H9 (cell line): ENCODE data around the gene DMXL1. TPM values are rescaled to one million over a fixed set of nuclear protein-coding genes. Genes with fewer than 3 reads are reported as not detected.

Experiments
- DNase-seq: peaks from one replicate; pipeline ENCODE4 v3.0.0-alpha.2; 2017
- H2AFZ ChIP-seq: one replicate; pipeline ENCODE4 v1.6.1; 2013; ENCODE audit warnings: mild to moderate bottlenecking, low read length, control low read depth, moderate library complexity
- H2AK5ac ChIP-seq: 2 replicates; pipeline ENCODE4 v1.6.1; 2013; ENCODE audit warnings: low read length, control low read depth, mixed read lengths; ENCODE audit not compliant: insufficient read length
- H2BK120ac ChIP-seq: one replicate; pipeline ENCODE4 v1.6.1; 2013; ENCODE audit warnings: low read depth, mild to moderate bottlenecking, low read length, control low read depth, inconsistent platforms; ENCODE audit not compliant: poor library complexity, severe bottlenecking
- H2BK12ac ChIP-seq: 2 replicates; pipeline ENCODE4 v1.6.1; 2013; ENCODE audit warnings: low read length, control low read depth, mixed read lengths, low read depth; ENCODE audit not compliant: insufficient read length
- H2BK15ac ChIP-seq: 2 replicates; pipeline ENCODE4 v1.6.1; 2013; ENCODE audit warnings: low read depth, low read length, control low read depth
- H2BK20ac ChIP-seq: one replicate; pipeline ENCODE4 v1.6.1; 2013; ENCODE audit warnings: low read depth, mild to moderate bottlenecking, low read length, control low read depth, inconsistent platforms; ENCODE audit not compliant: poor library complexity, severe bottlenecking
- H2BK5ac ChIP-seq: 2 replicates; pipeline ENCODE4 v1.6.1; 2013; ENCODE audit warnings: low read length, control low read depth, mixed read lengths; ENCODE audit not compliant: insufficient read length
- H3K14ac ChIP-seq: 2 replicates; pipeline ENCODE4 v1.6.1; 2013; ENCODE audit warnings: low read length, control low read depth; ENCODE audit not compliant: insufficient read depth
- H3K18ac ChIP-seq: 2 replicates; pipeline ENCODE4 v1.6.1; 2013; ENCODE audit warnings: low read depth, mild to moderate bottlenecking, mixed read lengths, low read length, control low read depth; ENCODE audit not compliant: insufficient read length
- H3K23ac ChIP-seq: 2 replicates; pipeline ENCODE4 v1.6.1; 2013; ENCODE audit warnings: low read length, control low read depth, mixed read lengths, low read depth; ENCODE audit not compliant: insufficient read length
- H3K23me2 ChIP-seq: 2 replicates; pipeline ENCODE4 v1.6.1; 2013; ENCODE audit warnings: low read depth, mild to moderate bottlenecking, mixed read lengths, low read length, control low read depth; ENCODE audit not compliant: insufficient read length, poor library complexity, severe bottlenecking
- H3K27ac ChIP-seq: 2 replicates; pipeline ENCODE4 v1.5.1; 2013; ENCODE audit warnings: low read length, control low read depth, mixed read lengths, low read depth; ENCODE audit not compliant: insufficient read length
- H3K27me3 ChIP-seq: 2 replicates; pipeline ENCODE4 v1.6.1; 2013; ENCODE audit warnings: low read length, control low read depth, inconsistent platforms; ENCODE audit not compliant: insufficient read depth
- H3K4ac ChIP-seq: 2 replicates; pipeline ENCODE4 v1.6.1; 2013; ENCODE audit warnings: low read depth, mild to moderate bottlenecking, control low read depth, inconsistent platforms, low read length, moderate library complexity
- H3K4me1 ChIP-seq: 2 replicates; pipeline ENCODE4 v1.6.1; 2013; ENCODE audit warnings: low read length, control low read depth, inconsistent platforms; ENCODE audit not compliant: insufficient read depth
- H3K4me2 ChIP-seq: 2 replicates; pipeline ENCODE4 v1.6.1; 2013; ENCODE audit warnings: low read length, control low read depth, mixed read lengths; ENCODE audit not compliant: insufficient read length, insufficient read depth
- H3K56ac ChIP-seq: 2 replicates; pipeline ENCODE4 v1.6.1; 2013; ENCODE audit warnings: low read depth, mild to moderate bottlenecking, mixed read lengths, low read length, control low read depth; ENCODE audit not compliant: insufficient read length
- H3K79me1 ChIP-seq: 2 replicates; pipeline ENCODE4 v1.6.1; 2013; ENCODE audit warnings: low read depth, mild to moderate bottlenecking, moderate library complexity, low read length, control low read depth, inconsistent platforms; ENCODE audit not compliant: insufficient read depth, poor library complexity, severe bottlenecking
- H3K79me2 ChIP-seq: 2 replicates; pipeline ENCODE4 v1.6.1; 2013; ENCODE audit warnings: low read length, control low read depth, inconsistent platforms; ENCODE audit not compliant: insufficient read depth
- H3K9ac ChIP-seq: 2 replicates; pipeline ENCODE4 v1.6.1; 2013; ENCODE audit warnings: low read length, control low read depth, mixed read lengths; ENCODE audit not compliant: insufficient read length; ENCODE audit errors: extremely low read depth
- H3K9me3 ChIP-seq: one replicate; pipeline ENCODE4 v1.6.1; 2013; ENCODE audit warnings: low read depth, low read length, inconsistent platforms; ENCODE audit not compliant: control insufficient read depth
- H3T11ph ChIP-seq: one replicate; pipeline ENCODE4 v1.6.1; 2013; ENCODE audit warnings: mild to moderate bottlenecking, low read length, control low read depth, inconsistent platforms
- H4K20me1 ChIP-seq: one replicate; pipeline ENCODE4 v1.6.1; 2013; ENCODE audit not compliant: control insufficient read depth, insufficient read length, insufficient read depth
- H4K5ac ChIP-seq: 2 replicates; pipeline ENCODE4 v1.6.1; 2013; ENCODE audit warnings: low read depth, mild to moderate bottlenecking, mixed read lengths, low read length, control low read depth; ENCODE audit not compliant: insufficient read length
- H4K8ac ChIP-seq: replicated peaks from 2 replicates; pipeline ENCODE4 v1.6.1; 2013; ENCODE audit warnings: low read length, control low read depth, mixed read lengths, low read depth; ENCODE audit not compliant: insufficient read length
- H4K91ac ChIP-seq: 2 replicates; pipeline ENCODE4 v1.6.1; 2013; ENCODE audit warnings: low read depth, mild to moderate bottlenecking, moderate library complexity, mixed read lengths, low read length, control low read depth; ENCODE audit not compliant: insufficient read length
- H3K27ac Mint-ChIP-seq, 3 experiments: 2 replicates in 2 of 3; 3 replicates in 1 of 3; pipeline ENCODE4 v1.8.0; 2020 to 2021; ENCODE audit warnings: mixed read lengths in 3 of 3, mild to moderate bottlenecking in 1 of 3, moderate library complexity in 1 of 3
- H3K27me3 Mint-ChIP-seq: 2 replicates; pipeline ENCODE4 v1.8.0; 2021; ENCODE audit warnings: low read depth, mild to moderate bottlenecking, moderate library complexity, mixed read lengths
- H3K36me3 Mint-ChIP-seq, 3 experiments: 2 replicates in 2 of 3; 3 replicates in 1 of 3; pipeline ENCODE4 v1.8.0; 2020 to 2021; ENCODE audit warnings: low read depth in 3 of 3, mixed read lengths in 3 of 3; ENCODE audit not compliant: insufficient read depth in 1 of 3
- H3K4me1 Mint-ChIP-seq, 2 experiments: 2 replicates each; pipeline ENCODE4 v1.8.0; 2020; ENCODE audit warnings: mixed read lengths in 2 of 2
- H3K4me3 Mint-ChIP-seq, 2 experiments: 2 replicates in 1 of 2; 3 replicates in 1 of 2; pipeline ENCODE4 v1.8.0; 2020 to 2021; ENCODE audit warnings: mild to moderate bottlenecking in 2 of 2, mixed read lengths in 2 of 2, moderate library complexity in 1 of 2
- H3K9me3 Mint-ChIP-seq, 2 experiments: 2 replicates in 1 of 2; 3 replicates in 1 of 2; pipeline ENCODE4 v1.8.0; 2020; ENCODE audit warnings: mild to moderate bottlenecking in 2 of 2, mixed read lengths in 2 of 2, moderate library complexity in 1 of 2
- CTCF ChIP-seq: fragments of 200-600 bp; sonication (generic); conservative IDR thresholded peaks from 3 replicates; pipeline ENCODE4 v1.8.0; 2021; ENCODE audit warnings: antibody characterized with exemption, mild to moderate bottlenecking
- WGBS: extraction: QIAGEN DNeasy Blood & Tissue Kit; methylation state at CpG from one replicate; pipeline ENCODE4 v1.1.7; 2013; ENCODE audit warnings: missing lambda C conversion rate, low lambda C conversion rate, mixed read lengths; ENCODE audit not compliant: insufficient read length; ENCODE audit errors: extremely low coverage; 5-methylcytosine and 5-hydroxymethylcytosine counted together
- total RNA-seq: library from RNA; stranded (reverse); gene quantifications from 2 replicates; pipeline ENCODE4 v1.2.1, GENCODE V29; 2021

DMXL1 gene
- total RNA-seq, 1 experiment from 2014 or later = 63.5 TPM

DNA sequence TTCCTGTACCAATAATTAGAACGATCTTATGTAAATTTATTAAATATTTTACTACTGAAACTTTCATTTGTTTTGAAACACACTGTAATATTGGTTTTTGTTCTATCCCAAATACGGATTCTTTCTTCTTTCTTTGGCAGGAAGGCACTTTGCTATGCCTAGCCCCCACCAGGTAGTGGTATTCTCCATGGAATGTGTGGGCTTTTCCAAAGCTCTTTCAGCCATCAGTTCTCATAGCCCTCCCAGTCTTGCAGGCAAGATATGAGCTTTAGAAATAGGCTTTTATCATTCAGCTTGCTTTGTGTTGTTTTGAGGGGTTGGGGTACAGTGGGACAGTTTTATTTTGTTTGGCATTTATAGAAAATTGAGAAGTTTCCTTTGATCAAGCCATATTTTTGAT lies 107.5 kb downstream of the DMXL1 start:
- Histone ChIP-seq H3K79me1 (no peaks in the 10 kb centered on the region), H3K9ac (no peak overlapping the region), H4K8ac (no peak overlapping the region), H3K4me1 (no peaks in the 10 kb centered on the region), H2BK5ac (no peak overlapping the region), H3K4ac (no peak overlapping the region), H2AFZ (no peak overlapping the region), H3K27ac (no peak overlapping the region), H3K23me2 (no peaks in the 10 kb centered on the region), H2AK5ac (no peak overlapping the region), H2BK20ac (no peak overlapping the region), H4K91ac (no peak overlapping the region), H2BK12ac (no peak overlapping the region), H3T11ph (no peak overlapping the region), H2BK15ac (no peak overlapping the region), H3K9me3 (no peaks in the 10 kb centered on the region), H3K79me2 (no peaks in the 10 kb centered on the region), H4K20me1 (no peaks in the 10 kb centered on the region), H3K27me3 (no peaks in the 10 kb centered on the region), H3K23ac (no peak overlapping the region), H2BK120ac (no peak overlapping the region), H3K18ac (no peak overlapping the region), H4K5ac (no peak overlapping the region), H3K14ac (no peak overlapping the region), H3K56ac (no peak overlapping the region), H3K4me2 (no peak overlapping the region)
- H3K4me3 Mint-ChIP-seq = no peak overlapping the region
- no CpG with 5 or more reads among the region's 2 CpGs for WGBS
- no peaks in the 10 kb centered on the region for H3K27me3 Mint-ChIP-seq
- H3K9me3 Mint-ChIP-seq = no peaks in the 10 kb centered on the region
- peaks cover 3% of the 10 kb centered on the region in 2 experiments; a peak in 2 of 4 replicates for H3K4me1 Mint-ChIP-seq
- H3K27ac Mint-ChIP-seq = peak overlapping the region in 1 of 3 experiments; percentile 61; a peak in 2 of 7 replicates
- no peak for TF ChIP-seq CTCF
- H3K36me3 Mint-ChIP-seq = peaks cover 0 to 14% (median 5%) of the 10 kb centered on the region in 3 experiments; a peak in 6 of 7 replicates
- no peak for DNase-seq
